PC-9 (cell line): ENCODE measurements around the gene AGRN.

Experiments
- EZH2 ChIP-seq: fragments of 200-600 bp; sonication (generic); IDR thresholded peaks from 2 replicates; pipeline ENCODE4 v1.8.0; 2017; ENCODE audit warnings: antibody characterized with exemption, low read depth
- TF ChIP-seq, protein P1 (sequence below): fragments of 200-600 bp; sonication (generic); conservative IDR thresholded peaks from 2 replicates; pipeline ENCODE4 v1.6.1; 2017; ENCODE audit warnings: mixed run types, antibody characterized with exemption, mild to moderate bottlenecking, moderate library complexity

DNA sequence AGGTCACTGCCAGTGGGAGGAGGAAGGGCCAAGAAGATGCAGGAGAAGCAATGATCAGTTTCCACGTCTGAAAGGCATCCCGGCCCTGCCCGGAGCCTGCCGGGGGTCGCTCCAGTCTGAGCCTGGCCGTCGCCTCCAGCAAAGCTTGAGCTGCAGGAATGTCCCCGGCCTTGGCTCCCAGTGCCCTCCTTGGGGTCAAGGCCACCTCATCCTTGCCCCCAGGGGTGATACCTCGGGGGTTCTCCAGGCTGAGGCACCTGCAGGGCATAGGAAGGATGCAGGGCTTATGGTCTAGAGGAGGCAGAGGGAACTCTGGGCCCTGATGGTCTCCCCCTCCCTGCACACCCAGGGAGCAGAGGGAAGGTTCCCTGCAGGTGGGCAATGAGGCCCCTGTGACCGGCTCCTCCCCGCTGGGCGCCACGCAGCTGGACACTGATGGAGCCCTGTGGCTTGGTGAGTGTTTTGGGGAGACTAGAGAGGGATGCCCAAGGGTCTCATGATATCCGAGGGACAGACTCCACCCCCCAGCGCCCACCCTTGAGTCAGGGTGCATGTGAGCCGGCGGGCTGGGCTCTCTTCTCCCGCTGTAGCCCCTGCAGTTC is 34.3 kb downstream of the AGRN start:
- TF ChIP-seq, protein P1, sequence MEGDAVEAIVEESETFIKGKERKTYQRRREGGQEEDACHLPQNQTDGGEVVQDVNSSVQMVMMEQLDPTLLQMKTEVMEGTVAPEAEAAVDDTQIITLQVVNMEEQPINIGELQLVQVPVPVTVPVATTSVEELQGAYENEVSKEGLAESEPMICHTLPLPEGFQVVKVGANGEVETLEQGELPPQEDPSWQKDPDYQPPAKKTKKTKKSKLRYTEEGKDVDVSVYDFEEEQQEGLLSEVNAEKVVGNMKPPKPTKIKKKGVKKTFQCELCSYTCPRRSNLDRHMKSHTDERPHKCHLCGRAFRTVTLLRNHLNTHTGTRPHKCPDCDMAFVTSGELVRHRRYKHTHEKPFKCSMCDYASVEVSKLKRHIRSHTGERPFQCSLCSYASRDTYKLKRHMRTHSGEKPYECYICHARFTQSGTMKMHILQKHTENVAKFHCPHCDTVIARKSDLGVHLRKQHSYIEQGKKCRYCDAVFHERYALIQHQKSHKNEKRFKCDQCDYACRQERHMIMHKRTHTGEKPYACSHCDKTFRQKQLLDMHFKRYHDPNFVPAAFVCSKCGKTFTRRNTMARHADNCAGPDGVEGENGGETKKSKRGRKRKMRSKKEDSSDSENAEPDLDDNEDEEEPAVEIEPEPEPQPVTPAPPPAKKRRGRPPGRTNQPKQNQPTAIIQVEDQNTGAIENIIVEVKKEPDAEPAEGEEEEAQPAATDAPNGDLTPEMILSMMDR: no peak
- TF ChIP-seq EZH2: no peak
